ENCODE results near the gene HCFC1R1.

The HCFC1R1 gene

DNA sequence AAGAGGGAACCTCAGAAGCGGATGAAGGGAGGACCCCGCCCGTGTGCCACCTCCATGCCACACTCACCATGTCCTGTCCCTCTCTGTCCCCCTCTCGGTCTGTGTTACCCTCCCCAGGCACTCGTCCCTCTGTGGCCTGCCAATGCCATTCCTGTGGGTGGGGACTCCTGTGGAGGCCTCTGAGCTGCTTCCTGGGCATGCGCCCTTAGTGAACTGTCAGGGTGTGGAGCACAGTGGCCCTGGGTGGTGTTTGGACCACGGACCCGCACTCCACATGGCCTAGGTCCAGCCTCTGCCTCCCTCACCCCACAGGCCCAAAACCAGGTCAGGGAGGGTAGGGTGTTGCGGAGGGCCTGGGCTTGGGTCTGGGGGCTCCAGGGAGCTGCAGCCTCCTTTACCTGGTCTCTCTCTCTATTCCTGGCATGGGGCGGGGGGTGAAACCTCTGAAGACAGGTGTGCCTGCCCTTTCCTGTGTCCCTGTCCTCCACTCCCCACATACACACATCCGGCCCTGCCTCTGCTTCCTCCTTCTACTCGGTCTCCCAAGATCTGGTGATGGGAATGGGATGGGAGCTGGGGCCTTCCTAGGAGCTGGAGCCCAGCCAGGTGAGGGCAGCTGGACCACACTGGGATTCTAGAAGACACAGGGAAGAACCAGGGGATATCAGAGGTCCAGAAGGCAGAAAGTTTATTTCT is 32.0 kb downstream of the HCFC1R1 start:
- DNase-seq: no peak

DNA sequence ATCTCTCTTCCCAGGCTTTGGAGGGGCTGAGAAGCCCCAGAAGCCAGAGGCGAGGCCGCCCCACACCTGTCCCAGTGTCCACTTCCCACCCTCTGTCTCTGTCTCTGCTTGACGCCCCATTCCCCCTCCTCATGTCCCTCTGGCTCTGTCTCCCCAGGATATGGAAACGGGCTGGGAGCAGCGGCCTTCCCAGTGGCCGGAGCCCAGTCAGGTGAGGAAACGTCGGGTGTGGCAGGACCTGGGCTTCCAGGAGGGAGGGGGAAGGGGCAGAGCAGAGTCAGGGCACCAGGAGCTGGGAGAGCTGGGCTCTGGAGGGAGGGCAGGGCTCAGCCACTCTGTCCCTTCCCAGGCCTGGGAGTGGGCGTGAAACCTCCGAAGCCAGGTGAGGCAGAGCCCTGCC is 32.9 kb downstream of the HCFC1R1 start:
- no peak for DNase-seq

DNA sequence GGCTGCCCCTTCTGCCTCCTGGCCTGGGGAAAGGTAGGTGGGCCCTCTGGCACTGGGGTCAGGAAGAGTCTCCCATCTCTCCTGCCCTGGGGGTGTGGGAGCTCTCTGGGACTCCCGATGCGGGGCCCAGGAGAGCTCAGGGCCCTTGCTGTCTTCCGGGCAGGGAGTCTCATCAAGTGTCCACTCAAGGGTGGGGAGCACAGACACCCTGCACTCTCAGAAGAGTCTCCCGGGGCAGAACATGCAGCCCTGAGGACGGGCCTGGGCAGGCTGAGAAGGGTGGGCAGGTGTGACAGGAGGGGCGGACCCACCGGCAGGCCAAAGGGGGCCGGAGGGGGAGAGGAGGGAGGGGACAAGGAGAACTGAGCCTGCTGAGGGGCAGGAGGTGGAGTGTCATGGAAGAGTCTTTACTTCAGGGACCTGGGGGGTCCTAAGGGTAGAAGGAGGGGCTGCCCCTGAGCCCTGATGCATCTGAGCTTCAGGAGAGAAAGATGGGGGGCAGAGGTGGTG is 35.1 kb downstream of the HCFC1R1 start:
- no peak for DNase-seq

DNA sequence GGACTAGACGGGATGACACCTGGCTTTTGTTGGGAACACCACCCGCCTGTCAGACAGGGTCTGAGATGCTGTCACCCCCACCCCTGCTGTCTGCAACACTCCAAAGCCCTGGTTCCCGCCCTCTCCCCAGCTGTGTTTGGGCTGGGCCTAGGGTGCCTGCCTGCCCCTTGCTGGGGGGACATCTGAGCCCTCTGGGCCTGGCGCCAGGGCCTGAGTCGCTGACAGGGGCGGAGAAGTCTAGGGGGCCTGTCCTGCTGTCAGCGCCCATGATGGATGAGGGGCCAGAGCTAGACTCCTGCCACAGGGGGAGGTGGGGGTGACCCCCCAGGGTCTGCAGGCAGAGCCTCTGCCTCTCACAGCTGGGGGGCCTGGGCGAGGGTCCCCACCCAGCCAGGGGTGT is 35.9 kb downstream of the HCFC1R1 start:
- peak; percentile 32 for DNase-seq

DNA sequence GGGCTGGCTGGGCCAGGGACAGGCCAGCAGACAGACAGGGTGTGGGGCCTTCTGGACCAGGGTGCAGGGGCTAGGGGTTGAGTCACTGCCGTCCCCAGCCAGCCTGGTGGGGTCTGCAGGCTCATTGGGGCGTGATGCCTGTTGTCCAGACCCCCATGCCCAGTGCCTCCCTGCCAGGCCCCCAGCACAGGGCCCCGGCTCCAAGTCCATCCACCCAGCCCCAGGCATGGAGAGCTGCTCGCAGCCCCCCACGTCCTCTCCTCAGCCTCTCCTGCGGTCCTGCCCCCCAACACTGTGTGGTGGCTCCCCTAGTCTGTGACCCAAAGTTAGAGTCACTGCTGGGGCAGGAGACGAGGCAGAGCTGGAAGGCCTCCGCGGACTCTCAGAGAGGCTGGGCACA is 36.5 kb downstream of the HCFC1R1 start:
- DNase-seq: no peak

DNA sequence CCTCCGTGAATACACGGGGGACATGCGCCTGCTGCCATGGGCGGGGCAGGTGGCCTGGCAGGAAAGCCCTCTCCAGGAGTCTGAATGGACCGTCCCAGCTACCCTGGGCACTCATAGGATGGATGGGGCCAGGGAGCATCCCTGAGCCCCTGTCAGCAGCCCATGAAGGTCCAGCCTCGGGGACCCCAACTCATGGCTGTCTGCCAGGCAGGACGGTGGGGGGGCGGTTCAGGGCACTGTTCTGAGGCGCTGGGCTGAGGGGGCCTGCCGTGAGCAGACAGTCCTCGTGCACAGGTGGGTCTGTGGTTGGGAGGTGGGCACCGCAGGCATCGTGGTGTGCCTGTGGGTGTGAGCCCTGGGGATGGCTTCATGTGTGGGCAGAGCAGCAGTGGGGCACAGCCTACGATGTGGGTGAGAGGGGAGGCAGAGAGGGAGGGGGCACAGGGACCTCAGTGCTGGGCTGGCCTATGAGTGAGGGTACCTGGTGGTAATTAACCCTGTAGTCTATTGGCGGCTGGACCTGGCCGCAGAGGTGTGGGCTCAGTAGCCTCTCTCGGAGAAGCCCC is 37.0 kb downstream of the HCFC1R1 start:
- no peak for DNase-seq

DNA sequence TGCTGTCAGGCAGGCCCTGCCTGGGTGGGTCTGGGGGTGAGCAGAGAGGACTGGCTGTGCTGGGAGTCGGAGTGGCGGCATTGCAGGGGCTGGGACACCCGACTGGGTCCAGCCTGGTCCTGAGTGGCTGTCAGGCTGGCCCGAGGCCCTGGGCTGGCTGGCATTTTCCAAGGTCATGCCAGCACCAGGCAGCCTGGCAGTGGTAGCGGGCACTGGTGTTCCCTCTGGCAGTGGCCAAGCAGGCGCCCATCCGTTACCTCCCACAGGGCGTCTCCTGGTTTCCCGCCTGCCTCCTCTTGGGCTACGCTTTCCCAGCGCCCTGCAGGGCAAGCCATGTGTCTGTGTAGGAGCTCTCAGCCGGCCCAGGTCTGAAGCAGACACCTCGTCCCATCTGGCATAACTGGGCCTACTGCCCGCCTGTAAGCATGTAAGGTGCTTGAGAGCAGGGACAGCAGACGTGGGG is 37.8 kb downstream of the HCFC1R1 start:
- no peak for DNase-seq

DNA sequence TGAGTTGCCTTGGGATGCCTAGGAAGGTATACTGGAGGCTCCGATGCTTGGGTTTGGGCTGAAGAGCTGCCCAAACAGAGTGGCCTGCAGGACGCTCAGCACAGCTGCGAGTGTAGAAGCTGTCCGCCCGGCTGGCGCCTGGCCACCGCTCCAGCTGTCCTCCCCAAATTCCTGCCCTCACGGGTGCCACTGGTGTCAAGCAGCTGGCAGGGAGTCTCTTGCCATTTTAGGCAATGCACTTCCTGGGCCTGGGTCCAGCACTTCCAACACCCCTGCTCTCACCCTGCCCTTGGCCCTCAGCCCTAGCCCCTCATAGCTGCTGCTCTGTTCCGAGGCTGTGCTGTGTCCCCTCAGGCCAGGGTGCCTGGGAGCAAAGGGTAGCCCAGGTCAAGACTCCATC is 38.3 kb downstream of the HCFC1R1 start:
- DNase-seq: no peak

DNA sequence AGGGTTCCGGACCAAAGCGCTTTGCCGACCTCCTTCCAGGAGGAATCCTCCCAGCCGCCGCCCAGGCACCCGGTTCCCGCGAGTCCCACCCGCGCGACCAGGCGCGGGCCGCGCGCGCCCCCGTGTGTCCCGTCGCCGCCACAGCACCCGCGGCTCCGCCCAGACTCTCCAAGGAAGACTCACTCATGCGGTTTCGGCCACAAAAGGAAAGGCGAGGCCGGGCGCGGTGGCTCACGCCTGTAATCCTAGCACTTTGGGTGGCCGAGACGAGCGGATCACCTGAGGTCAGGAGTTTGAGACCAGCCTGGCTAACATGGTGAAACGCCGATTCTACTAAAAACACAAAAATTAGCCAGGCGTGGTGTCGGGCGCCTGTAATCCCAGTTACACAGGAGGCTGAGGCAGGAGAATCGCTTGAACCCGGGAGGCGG is 40.0 kb downstream of the HCFC1R1 start:
- DNase-seq: peak; percentile 64

DNA sequence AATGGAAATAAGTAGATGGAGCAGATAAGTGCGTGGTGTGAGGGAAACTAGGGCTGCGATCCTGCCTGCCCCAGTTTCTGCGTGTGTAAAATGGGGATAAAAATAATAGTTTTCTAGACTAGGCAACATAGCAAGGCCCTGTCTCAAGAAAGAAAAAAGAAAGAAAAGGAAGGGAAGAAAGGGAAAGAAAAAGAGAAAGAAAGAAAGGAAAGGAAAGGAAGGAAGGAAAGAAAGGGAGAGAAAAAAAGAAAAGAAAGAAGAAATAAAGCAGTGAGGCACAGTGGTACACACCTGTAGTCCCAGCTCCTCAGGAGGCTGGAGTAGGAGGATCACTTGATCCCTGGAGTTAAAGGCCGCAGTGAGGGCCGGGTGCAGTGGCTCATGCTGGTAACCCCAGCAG is 41.3 kb downstream of the HCFC1R1 start:
- DNase-seq: no peak

DNA sequence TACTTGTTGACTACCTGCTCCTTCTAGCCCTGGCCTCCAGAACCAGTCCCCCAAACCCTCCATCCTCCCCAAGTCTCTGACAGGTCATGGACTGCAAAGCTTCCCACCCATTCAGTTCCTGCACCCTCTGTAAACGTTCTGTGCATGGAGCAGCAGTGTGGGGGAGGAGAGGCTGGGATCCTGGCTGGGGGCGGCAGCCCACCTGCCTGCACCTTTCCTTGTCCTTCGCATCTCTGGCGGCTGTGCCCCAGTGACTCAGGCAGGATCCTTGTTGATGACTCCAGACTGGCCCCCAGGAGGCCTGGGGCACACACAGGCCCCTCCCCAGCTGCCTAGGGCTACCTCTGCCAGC is 41.9 kb downstream of the HCFC1R1 start:
- no peak for DNase-seq

DNA sequence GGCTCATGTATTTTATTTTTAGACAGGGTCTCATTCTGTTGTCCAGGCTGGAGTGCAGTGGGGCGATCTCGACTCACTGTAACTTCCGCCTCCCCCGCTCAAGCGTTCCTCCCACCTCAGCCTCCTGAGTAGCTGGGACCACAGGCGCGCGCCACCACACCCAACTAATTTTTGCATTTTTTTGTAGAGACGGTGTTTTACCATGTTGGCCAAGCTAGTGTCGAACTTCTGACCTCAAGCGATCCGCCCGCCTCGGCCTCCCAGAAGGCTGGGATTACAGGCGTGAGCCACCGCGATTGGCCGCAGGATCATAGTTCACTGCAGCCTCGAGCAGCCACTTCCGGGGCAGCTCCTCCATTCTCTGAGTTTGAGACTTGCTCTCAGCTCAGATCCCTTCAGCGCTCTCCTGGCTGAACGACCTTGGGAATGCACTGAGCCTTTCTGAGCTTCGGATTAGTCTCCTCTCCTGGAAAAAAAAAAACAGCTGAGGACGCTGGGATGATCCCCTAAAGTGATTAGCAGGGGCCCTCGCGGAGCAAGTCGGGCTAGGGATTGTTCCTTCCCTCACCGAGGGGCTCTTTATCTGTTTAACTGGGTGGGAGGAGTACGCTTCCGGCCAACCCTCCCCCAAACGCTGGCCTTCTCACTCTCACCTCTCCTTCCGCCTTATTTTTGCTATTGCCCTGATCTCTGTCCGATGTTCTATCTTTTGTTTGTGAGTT is 42.4 kb downstream of the HCFC1R1 start:
- DNase-seq: no peak

DNA sequence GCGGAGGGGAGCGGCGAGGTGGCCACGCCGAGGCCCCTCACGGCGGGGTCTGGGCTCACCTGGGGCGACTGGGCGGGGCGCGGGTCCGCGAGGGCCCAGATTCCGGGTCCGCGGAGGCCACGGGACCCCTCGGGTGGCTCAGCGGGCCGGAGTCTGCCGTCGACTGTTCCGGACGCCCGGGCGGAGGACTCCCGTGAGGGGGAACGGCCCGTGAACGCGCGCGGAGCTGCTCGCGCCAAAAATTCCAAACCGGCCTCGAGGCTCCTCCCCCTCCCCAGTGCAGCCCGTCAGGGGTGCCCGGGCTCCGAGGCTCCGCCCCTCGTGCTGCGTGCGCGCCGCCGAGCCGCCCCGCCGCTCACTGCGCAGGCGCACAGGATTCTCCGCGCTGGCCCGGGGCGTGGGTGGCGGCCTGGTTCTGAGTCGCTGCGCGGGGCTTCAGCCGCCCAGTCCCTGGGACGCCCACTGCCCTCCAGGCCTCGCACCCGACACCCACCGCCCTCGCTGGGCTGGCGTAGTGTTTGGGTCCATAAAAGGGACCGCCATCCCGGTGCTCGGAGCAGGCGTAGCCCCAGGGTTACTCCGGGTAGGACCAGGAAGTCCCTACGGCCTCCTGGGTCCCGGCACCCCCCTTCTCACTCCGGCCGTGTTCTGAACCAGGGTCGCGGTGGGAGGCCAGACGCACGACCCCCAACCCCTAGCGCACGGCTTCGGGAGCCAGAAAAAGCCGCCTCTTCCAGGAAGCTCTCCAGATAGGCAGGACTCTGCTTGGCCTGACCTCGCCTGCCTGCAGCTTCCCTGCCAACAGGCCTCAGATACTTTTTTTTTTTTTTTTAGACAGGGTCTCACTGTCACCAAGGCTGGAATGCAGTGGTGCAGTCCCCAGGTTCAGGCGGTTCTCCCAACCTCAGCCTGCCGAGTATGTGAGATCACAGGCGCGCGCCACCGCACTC is 43.2 kb downstream of the HCFC1R1 start, which contains the start of gene PKMYT1:
Gene PKMYT1, minus strand, starts transcription at position 220 of the 950 bp plus-strand sequence. CDS start 789 bp downstream, outside the sequence.
- peak; percentile 86 for DNase-seq

DNA sequence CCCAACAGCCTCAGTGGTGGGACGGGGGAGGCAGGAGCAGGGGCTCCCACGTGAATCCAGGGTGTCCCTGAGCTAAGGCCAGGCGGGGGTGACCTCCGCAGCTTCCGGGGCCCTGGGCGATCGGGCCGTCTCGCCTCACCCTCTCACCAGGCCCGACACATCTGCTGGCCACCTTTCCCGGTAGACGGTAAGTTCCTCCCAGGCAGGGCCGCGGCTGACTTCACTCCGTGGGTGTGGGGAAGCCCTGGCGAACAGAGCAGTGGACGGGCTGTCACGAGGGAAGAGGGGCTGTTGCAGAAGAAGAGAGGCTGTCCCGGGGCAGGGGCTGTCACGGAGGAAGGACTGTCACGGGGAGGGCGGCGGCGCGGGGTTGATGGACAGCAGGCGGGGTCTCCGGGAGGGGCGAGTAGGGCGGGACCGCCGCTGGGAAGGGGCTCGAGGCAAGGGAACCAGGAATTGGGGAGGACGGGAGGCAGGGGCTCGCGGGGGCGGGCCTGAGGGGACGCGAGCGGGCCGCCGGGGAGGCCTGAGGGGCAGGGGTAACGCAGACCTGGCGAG is 44.0 kb downstream of the HCFC1R1 start:
- no peak for DNase-seq

DNA sequence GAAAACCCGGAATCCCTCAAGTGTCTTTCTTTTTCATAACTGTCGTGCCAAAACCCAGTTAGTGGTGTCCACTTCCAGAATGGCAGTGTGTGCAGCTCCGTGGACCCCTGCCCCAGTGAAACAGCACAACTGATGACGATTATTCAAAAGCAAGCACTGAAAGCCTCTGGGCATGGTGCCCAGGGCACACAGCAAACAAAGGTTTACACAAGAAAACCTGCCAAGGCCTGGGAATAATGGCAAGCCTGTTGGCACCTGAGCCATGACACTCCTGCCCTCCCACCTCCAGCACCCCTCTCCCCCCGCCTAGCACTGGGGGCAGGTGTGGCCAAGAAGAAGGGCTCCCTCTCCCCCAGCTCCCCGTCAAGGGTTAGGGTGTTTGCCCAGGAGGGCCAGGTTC is 46.3 kb downstream of the HCFC1R1 start:
- DNase-seq: peak; percentile 96

DNA sequence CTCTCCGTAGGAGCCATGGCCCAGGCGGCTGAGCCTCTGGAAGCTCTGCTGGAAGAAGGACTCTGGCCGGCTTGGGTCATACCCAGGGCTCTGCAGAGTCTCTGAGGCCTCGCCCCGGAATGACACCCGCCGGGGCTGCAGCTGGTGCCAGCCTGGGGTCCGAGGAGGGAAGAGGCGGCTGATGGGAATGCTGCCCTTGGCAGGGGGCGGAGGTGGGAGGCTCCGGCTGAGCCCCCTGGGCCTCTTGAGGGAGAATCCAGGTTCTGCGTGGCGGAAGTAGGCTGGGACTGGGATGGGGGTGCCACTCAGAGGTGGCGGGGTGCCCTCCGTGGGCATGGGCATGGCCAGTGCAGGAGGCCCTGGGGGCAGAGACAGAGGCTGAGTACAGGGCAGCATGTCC is 47.1 kb downstream of the HCFC1R1 start:
- no peak for DNase-seq

DNA sequence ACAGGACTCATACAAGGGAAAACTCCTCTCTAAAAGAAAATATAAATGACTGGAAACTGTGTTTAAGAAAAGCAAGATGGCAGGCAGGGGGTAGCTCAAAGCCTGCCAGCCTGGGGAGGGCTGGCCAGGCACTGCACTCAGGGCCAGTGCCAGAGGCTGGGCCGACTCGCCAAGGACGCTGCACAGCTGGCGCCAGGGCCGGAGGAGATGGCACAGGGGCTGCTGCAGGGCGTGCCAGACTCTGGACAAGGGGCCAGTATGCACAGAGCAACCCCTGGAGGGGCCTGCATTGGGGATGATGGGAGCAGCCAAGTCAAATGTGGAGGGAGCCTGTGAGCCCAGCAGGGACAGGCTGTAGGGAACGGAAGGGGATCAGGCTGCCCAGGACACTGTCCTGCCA is 47.5 kb downstream of the HCFC1R1 start:
- peak; percentile 27 for DNase-seq

DNA sequence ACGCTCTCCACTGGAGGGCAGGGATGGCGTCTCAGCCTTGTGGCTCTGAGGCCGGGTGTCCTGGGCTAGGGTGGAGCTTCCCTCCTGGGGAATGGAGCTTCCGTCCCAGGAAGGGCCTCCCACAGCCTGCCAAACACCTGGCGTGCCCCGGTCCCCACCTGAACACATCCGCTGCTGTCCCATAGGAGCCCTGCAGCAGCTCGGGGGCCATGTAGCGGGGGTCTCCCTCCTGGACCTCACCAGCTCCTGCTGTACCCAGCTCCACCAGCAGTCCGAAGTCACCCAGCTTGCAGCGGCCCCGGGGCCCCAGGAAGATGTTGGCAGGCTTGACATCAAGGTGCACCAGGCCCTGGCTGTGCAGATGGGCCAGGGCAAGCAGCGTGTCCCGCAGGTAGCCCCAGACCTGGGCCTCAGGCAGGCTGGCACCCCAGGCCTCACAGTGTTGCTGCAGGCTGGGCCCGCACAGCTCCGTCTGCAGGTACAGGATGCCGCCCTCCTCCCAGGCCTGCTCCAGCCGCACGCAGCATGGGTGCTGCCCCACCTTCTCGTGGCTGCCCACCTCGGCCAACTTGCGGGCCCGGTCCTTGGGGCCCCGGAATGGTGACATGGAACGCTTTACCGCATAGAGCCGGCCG is 48.5 kb downstream of the HCFC1R1 start:
- DNase-seq: no peak

DNA sequence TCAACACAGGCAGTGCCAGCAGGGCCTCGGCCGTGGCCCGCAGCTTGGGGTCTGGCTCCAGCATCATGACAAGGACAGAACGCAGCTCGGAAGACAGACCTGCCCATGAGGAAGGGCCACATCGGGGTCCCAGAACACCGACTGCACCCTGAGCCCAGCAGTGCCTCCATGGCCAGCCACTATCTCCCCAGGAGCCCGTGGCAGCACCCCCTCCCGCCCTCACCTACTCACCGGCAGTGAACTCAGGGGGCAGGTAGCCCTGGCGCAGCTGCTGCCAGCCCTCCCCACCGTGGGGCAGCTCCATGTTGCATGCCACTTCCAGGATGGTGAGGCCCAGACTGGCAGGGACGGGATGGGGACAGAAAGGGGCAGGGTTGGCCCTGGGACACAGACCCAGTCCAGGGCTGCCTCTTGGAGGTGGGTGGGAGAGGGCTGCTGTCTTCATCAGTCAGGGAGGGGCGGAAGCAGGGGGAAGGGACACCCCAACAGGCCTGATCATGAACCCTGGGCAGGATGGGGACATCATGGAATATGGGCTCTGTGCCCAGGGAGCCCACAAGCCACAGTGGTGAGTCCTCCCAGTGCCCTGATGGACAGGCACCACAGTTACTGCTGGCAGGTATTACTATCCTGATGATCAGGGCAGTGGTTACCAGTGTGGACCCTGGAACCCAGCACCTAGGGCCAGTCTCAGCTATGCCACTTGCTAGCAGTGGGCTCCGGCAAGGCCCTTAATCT is 49.3 kb downstream of the HCFC1R1 start:
- DNase-seq: no peak

DNA sequence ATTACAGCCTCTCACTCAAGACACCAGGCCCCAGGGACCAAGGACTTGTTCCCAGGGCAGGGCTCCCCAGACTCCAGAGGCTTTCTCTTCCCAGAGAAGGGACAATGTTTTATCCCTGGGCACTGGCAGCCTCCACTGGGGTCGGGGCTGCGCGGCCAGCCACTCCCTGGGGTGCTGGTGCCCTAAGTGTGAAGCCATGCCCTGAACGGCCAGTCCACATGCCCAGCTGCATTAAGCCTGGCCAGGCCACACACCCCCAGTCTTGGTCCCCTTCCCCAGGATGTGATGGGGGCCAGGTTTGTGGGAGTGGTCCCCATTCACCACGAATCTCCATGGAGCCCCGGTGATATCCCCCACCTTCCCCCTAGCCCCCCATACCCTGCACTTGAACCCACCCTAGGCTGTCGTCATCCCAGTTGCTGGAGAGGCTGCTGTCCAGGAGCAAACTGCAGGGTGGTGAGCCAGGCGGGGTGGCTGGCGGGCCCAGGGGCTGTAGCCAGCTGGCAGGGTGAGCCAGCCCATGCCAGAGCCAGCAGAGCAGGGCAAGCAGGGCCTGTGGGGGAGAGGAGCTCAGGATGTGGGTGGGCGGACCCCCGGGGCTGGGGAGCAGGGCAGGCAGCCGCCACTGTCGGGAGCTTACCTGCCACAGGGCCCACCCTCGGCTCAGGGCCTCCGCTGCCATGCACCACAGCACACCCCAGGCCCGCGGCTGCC is 50.0 kb downstream of the HCFC1R1 start:
- DNase-seq: no peak

DNA sequence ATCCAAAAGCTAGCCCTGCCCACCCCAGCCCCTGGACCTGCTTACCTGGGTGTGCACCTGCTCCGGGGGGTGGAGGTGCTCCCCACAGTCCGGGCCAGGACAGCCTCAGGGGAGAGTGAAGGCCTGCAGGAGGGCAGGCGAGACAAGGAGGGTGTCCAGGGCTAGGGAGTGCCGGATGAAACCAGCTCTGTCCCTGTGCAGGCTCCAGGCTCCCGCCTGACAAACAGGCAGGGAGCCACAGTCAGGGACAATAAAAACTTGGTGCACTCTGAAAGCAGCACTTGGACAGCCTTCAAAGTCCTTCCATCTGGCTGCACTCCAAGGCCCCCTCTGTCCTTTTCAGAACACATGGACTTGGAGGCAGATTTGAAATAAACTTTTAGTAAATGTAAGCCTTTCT is 50.6 kb downstream of the HCFC1R1 start:
- DNase-seq: no peak

Measured in NCI-H1092 (cell line).